ENCODE results near the gene IMPDH2.

The IMPDH2 gene

DNA sequence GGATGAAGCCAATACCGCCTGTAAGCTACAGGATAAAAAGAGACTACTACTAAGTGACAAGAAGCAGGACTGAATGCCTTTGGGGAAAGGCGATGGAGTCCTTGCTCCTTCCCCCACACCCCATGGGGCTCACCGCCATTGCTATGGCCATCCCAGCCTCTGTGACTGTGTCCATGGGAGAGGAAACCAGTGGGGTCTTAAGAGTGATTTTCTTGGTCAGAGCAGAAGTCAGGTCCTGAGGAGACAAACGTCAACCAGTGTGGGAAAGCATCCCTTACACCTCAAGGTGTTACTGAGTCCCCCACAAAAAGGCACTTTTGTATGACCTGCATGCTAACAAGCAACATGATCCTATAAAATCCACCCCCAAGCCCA is 913 bp downstream of the IMPDH2 start:
- DNase-seq (ENCODE audit: low read depth), result no peak
- in situ Hi-C loops (cut with HindIII; ENCODE audit: low sequenced_read_pairs), result no loop called here
- H3K4me3 ChIP-seq (ENCODE audit: low read depth, low read length), result peak overlapping the region; percentile 87
- TF ChIP-seq, protein P1, sequence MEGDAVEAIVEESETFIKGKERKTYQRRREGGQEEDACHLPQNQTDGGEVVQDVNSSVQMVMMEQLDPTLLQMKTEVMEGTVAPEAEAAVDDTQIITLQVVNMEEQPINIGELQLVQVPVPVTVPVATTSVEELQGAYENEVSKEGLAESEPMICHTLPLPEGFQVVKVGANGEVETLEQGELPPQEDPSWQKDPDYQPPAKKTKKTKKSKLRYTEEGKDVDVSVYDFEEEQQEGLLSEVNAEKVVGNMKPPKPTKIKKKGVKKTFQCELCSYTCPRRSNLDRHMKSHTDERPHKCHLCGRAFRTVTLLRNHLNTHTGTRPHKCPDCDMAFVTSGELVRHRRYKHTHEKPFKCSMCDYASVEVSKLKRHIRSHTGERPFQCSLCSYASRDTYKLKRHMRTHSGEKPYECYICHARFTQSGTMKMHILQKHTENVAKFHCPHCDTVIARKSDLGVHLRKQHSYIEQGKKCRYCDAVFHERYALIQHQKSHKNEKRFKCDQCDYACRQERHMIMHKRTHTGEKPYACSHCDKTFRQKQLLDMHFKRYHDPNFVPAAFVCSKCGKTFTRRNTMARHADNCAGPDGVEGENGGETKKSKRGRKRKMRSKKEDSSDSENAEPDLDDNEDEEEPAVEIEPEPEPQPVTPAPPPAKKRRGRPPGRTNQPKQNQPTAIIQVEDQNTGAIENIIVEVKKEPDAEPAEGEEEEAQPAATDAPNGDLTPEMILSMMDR (IDR thresholded peaks at IDR 0.05; ENCODE audit: low read depth, low read length, missing control alignments), result no peak

DNA sequence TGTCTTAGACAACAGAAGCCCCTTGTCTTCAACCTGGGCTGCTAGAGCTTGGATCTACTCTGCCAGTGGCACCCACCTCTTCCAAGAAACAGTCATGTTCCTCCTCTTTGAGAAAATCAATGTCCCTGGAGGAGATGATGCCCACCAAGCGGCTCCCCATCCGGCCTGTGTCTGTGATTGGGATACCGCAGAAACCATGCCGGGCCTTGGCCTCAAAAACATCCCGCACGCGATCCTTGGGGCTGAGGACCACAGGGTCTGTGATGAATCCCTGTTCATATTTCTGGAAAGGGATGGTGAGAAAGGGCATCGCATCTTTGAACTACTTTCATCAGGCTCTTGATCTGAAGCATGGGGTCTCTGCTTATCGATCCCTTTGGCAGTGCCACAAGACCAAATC is 1.6 kb downstream of the IMPDH2 start:
- DNase-seq (ENCODE audit: low read depth), result no peak
- no peak overlapping the region for H3K4me3 ChIP-seq (ENCODE audit: low read depth, low read length)
- TF ChIP-seq, protein P1 (IDR thresholded peaks at IDR 0.05; ENCODE audit: low read depth, low read length, missing control alignments), result no peak
- in situ Hi-C loops (cut with HindIII; ENCODE audit: low sequenced_read_pairs), result no loop called here

DNA sequence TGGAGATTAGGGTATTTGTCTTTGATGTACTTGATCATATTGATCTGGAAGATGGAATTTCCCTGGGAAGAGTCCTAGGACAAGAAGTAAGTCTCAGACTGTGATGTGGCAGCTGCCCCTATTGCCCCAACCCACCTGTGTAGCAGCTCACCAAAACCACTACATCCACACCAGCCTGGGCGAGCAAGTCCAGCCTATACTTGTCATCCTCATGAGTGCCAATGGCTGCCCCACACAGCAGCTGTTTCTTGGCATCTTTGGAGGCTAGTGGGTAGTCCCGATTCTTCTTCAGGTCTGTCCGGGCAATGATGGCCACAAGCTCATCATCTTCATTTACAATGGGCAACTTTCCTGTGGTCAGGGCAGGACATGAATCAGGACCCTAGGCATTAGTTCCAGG is 2.7 kb downstream of the IMPDH2 start:
- TF ChIP-seq, protein P1 (IDR thresholded peaks at IDR 0.05; ENCODE audit: low read depth, low read length, missing control alignments), result no peak
- in situ Hi-C loops (cut with HindIII; ENCODE audit: low sequenced_read_pairs), result no loop called here
- no peak for DNase-seq (ENCODE audit: low read depth)
- no peak overlapping the region for H3K4me3 ChIP-seq (ENCODE audit: low read depth, low read length)

DNA sequence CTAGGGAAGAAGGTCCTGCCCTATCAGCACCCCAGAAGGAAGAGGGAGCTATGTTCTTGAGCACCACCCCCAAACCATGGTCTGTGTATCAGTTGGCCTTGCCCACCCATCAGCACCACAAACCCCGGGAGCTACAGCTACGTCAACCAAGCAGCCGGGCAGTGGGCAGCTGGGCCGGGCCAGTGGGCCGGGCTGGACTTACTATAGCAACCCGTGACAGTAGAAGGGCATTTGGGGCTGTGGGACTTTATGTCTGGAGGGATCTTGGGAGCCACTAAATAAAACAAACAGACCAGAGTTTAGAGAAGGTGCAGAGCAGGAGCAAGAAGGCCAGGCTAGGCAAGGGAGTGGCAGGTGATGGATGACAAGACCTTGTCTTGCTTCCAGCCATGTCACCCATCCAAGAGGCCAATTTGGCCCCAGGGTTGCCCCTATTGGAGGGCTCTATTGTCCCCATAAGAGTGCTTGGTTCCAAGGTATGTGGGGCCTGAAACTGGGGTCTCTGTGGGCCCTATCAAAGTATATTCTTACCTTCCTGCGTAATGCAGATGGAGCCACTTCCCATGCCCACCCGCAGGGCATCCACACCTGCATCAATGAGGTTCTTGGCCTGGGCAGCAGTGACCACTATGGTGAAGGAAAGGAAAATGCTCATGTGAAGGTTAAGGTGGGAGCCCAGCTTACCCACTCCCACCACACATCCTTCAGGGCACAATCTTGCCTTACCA is 3.2 kb downstream of the IMPDH2 start:
- in situ Hi-C loops (cut with HindIII; ENCODE audit: low sequenced_read_pairs), result no loop called here
- H3K4me3 ChIP-seq (ENCODE audit: low read depth, low read length), result no peak overlapping the region
- no peak for DNase-seq (ENCODE audit: low read depth)
- TF ChIP-seq, protein P1 (IDR thresholded peaks at IDR 0.05; ENCODE audit: low read depth, low read length, missing control alignments), result no peak

DNA sequence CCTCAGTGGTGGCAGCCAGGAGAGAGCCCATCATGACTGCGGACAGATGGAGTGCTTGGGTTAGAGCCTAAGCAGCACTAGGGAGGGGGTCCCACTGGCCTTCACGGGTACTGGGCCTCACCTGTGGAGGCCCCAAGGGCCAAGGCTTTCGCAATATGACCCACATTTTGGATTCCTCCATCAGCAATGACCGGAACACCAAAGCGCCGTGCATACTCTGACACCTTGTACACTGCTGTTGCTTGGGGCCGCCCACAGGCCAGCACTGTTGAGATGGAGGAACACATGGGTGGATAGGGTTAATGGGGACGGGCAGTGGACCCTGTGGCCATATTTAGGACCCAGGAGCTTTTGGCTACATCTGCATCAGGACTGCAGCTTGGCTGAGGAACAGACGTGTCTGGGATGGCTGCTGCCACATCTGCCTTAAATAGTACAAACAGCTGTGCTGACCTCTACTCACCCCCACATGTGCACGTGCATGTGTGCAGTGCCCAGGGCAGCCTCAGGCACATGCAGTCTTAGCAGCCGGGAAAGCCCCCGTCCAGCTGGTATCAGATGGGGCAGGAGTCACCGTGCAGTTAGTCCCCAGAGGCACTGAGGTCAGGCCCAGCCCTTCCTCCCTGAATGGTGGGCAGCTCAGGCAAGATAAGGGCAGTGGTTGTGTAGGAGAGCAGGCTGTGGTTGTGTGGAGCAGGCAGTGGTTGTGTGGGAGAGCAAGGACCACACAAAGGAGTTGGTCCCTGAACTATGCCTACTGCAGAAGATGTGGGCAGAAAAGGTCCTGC is 4.0 kb downstream of the IMPDH2 start:
- DNase-seq (ENCODE audit: low read depth), result no peak
- in situ Hi-C loops (cut with HindIII; ENCODE audit: low sequenced_read_pairs), result no loop called here
- TF ChIP-seq, protein P1 (IDR thresholded peaks at IDR 0.05; ENCODE audit: low read depth, low read length, missing control alignments), result no peak

DNA sequence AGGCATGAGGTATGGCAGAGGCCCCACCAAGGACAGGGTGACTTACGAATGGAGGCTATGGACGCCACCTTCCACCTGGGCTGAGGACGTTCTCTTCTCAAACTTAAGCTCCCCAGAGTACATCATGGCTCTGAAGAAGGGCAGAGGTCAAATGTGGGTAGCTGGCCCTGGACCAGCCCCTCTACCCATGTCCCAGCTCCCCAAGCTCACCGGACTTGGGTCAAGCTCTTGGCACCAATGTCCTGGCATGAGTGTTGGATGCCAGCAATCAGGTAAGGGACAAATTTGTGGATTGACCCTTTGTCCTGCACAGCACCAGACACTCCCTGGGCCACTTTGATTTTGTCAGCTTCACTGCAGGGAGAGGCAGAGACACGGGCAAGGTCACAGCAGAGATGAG is 4.7 kb downstream of the IMPDH2 start:
- H3K4me3 ChIP-seq (ENCODE audit: low read depth, low read length), result no peak overlapping the region
- TF ChIP-seq, protein P1 (IDR thresholded peaks at IDR 0.05; ENCODE audit: low read depth, low read length, missing control alignments), result no peak
- DNase-seq (ENCODE audit: low read depth), result no peak
- in situ Hi-C loops (cut with HindIII; ENCODE audit: low sequenced_read_pairs), result no loop called here

More for the DNA sequence above, 4.0 kb downstream of the IMPDH2 start:
- H3K4me3 ChIP-seq (ENCODE audit: low read depth, low read length), result no peak overlapping the region
